IPS-20b (cell line): ENCODE data around the gene ZNF512B.
"Not testable (repeated sequence)": the region's sequence is repeated elsewhere in the genome, so short reads cannot be mapped to it uniquely, and the experiment has no call there.

Experiments
- H3K27ac ChIP-seq: one replicate; pipeline ENCODE4 v1.5.1; 2013; ENCODE audit warnings: low read length
- H3K27me3 ChIP-seq: 2 replicates; pipeline ENCODE4 v1.6.1; 2013; ENCODE audit warnings: mild to moderate bottlenecking, low read length, inconsistent platforms; ENCODE audit not compliant: insufficient read depth
- H3K36me3 ChIP-seq: 2 replicates; pipeline ENCODE4 v1.6.1; 2013; ENCODE audit warnings: low read depth, mild to moderate bottlenecking, inconsistent platforms, low read length, moderate library complexity; ENCODE audit not compliant: insufficient read depth
- H3K4me1 ChIP-seq: 2 replicates; pipeline ENCODE4 v1.6.1; 2013; ENCODE audit warnings: mild to moderate bottlenecking, control low read depth, inconsistent platforms, low read length, moderate library complexity; ENCODE audit not compliant: insufficient read depth
- H3K4me3 ChIP-seq: 2 replicates; pipeline ENCODE4 v1.5.1; 2013; ENCODE audit warnings: mild to moderate bottlenecking, low read length, inconsistent platforms
- H3K9ac ChIP-seq: 2 replicates; pipeline ENCODE4 v1.6.1; 2013; ENCODE audit warnings: low read depth, mild to moderate bottlenecking, inconsistent platforms, low read length, moderate library complexity
- H3K9me3 ChIP-seq: 2 replicates; pipeline ENCODE4 v1.6.1; 2013; ENCODE audit warnings: mild to moderate bottlenecking, low read depth, low read length, inconsistent platforms; ENCODE audit not compliant: insufficient read depth

ZNF512B gene

GRCh38 chr20:63976511-63976910, 6.8 kb upstream of the ZNF512B start:
- H3K36me3 ChIP-seq, H3K9ac ChIP-seq, H3K4me1 ChIP-seq, H3K4me3 ChIP-seq, H3K9me3 ChIP-seq, H3K27ac ChIP-seq: not testable (repeated sequence)
- peaks cover 24% of the 10 kb centered on the region for H3K27me3 ChIP-seq

GRCh38 chr20:63974402-63975200, 4.9 kb upstream of the ZNF512B start:
- Histone ChIP-seq H3K27me3 (peaks cover 27% of the 10 kb centered on the region), H3K27ac (no peak overlapping the region), H3K4me1 (no peaks in the 10 kb centered on the region), H3K9ac (no peak overlapping the region), H3K4me3 (no peak overlapping the region), H3K9me3 (no peaks in the 10 kb centered on the region), H3K36me3 (no peaks in the 10 kb centered on the region)

GRCh38 chr20:63973636-63974401, 4.1 kb upstream of the ZNF512B start:
- no peak overlapping the region for H3K27ac ChIP-seq

GRCh38 chr20:63973160-63973479, 3.4 kb upstream of the ZNF512B start:
- Histone ChIP-seq H3K27ac (no peak overlapping the region), H3K4me1 (no peaks in the 10 kb centered on the region), H3K36me3 (peaks cover 3% of the 10 kb centered on the region; the same call in 1 of the 2 replicates), H3K27me3 (peaks cover 23% of the 10 kb centered on the region), H3K4me3 (peak overlapping the region; percentile 67; the same call in 1 of the 2 replicates), H3K9me3 (no peaks in the 10 kb centered on the region), H3K9ac (peak overlapping the region; percentile 23; the same call in 1 of the 2 replicates)

More at GRCh38 chr20:63973636-63974401, 4.1 kb upstream of the ZNF512B start:
- Histone ChIP-seq H3K4me3 (peak overlapping the region; percentile 67; the same call in 1 of the 2 replicates), H3K36me3 (no peaks in the 10 kb centered on the region), H3K27me3 (peaks cover 27% of the 10 kb centered on the region), H3K4me1 (no peaks in the 10 kb centered on the region), H3K9me3 (no peaks in the 10 kb centered on the region), H3K9ac (peak overlapping the region; percentile 23; the same call in 1 of the 2 replicates)

- Histone ChIP-seq H3K9me3 (no peaks in the 10 kb centered on the region), H3K4me3 (no peak overlapping the region), H3K27ac (no peak overlapping the region), H3K4me1 (no peaks in the 10 kb centered on the region), H3K27me3 (peaks cover 20% of the 10 kb centered on the region), H3K36me3 (peaks cover 9% of the 10 kb centered on the region), H3K9ac (no peak overlapping the region)
These were observed 2.8 kb upstream of the ZNF512B start for GRCh38 chr20:63972312-63973159.

GRCh38 chr20:63971960-63972311, 2.2 kb upstream of the ZNF512B start:
- H3K4me1 ChIP-seq, H3K4me3 ChIP-seq, H3K9me3 ChIP-seq, H3K9ac ChIP-seq, H3K27ac ChIP-seq: not testable (repeated sequence)
- H3K36me3 ChIP-seq: peaks cover 15% of the 10 kb centered on the region
- H3K27me3 ChIP-seq: peaks cover 20% of the 10 kb centered on the region

GRCh38 chr20:63970714-63971431, 1.1 kb upstream of the ZNF512B start:
- H3K9ac ChIP-seq: no peak overlapping the region

GRCh38 chr20:63968928-63969760, 586 bp downstream of the ZNF512B start:
- Histone ChIP-seq H3K4me1 (no peaks in the 10 kb centered on the region), H3K27me3 (peaks cover 20% of the 10 kb centered on the region), H3K4me3 (peak overlapping the region; percentile 80), H3K9ac (peak overlapping the region; percentile 88), H3K36me3 (peaks cover 28% of the 10 kb centered on the region), H3K27ac (no peak overlapping the region), H3K9me3 (no peaks in the 10 kb centered on the region)

More at GRCh38 chr20:63970714-63971431, 1.1 kb upstream of the ZNF512B start:
- Histone ChIP-seq H3K4me3 (no peak overlapping the region), H3K27ac (no peak overlapping the region), H3K9me3 (no peaks in the 10 kb centered on the region), H3K36me3 (peaks cover 24% of the 10 kb centered on the region), H3K27me3 (peaks cover 20% of the 10 kb centered on the region), H3K4me1 (no peaks in the 10 kb centered on the region)

GRCh38 chr20:63968136-63968927, 1.4 kb downstream of the ZNF512B start:
- peaks cover 20% of the 10 kb centered on the region for H3K27me3 ChIP-seq
- H3K4me1 ChIP-seq: no peaks in the 10 kb centered on the region
- H3K4me3 ChIP-seq: peak overlapping the region; percentile 80; the same call in 1 of the 2 replicates
- H3K9me3 ChIP-seq: no peaks in the 10 kb centered on the region
- H3K9ac ChIP-seq: peak overlapping the region; percentile 88
- no peak overlapping the region for H3K27ac ChIP-seq
- peaks cover 36% of the 10 kb centered on the region for H3K36me3 ChIP-seq
